HepG2 (cell line): ENCODE measurements around the gene HMGB2. TPM values are rescaled to one million over a fixed set of nuclear protein-coding genes. Genes with fewer than 3 reads are reported as not detected.
A peak's percentile ranks its signal among the peaks of the same experiment; 100 is the strongest.

ENCODE experiments used
- CHD2 ChIP-seq: IDR thresholded peaks from 2 replicates; pipeline ENCODE4 v1.6.1; 2011; ENCODE audit warnings: low read depth, low read length, improper control_type of control experiment
- ELF1 ChIP-seq: sonication (generic); formaldehyde crosslinking; IDR thresholded peaks from 2 replicates; pipeline ENCODE4 v1.4.0; 2020; ENCODE audit warnings: missing genetic modification reagents
- STAT5B ChIP-seq: sonication (generic); formaldehyde crosslinking; IDR thresholded peaks from 2 replicates; pipeline ENCODE4 v1.4.0; 2020; ENCODE audit warnings: missing genetic modification reagents
- ZBTB7A ChIP-seq: sonication (generic); formaldehyde crosslinking; IDR thresholded peaks from 2 replicates; pipeline ENCODE4 v1.8.0; 2022; ENCODE audit warnings: mild to moderate bottlenecking, missing genetic modification reagents
- ZNF142 ChIP-seq: sonication (generic); formaldehyde crosslinking; IDR thresholded peaks from 2 replicates; pipeline ENCODE4 v1.4.0; 2020; ENCODE audit warnings: missing genetic modification reagents
- ZNF280D ChIP-seq: sonication (generic); formaldehyde crosslinking; IDR thresholded peaks from 2 replicates; pipeline ENCODE4 v1.5.1; 2020; ENCODE audit warnings: mild to moderate bottlenecking, missing genetic modification reagents
- ZNF407 ChIP-seq: sonication (generic); formaldehyde crosslinking; IDR thresholded peaks from one replicate; pipeline ENCODE4 v1.5.1; 2020; ENCODE audit warnings: mild to moderate bottlenecking, missing genetic modification reagents; ENCODE audit errors: not compliant biosample characterization
- ZNF644 ChIP-seq: IDR thresholded peaks from 2 replicates; pipeline ENCODE4 v1.6.1; 2016; ENCODE audit warnings: low read depth
- ZNF777 ChIP-seq: sonication (generic); formaldehyde crosslinking; IDR thresholded peaks from 2 replicates; pipeline ENCODE4 v1.4.0; 2020; ENCODE audit warnings: missing genetic modification reagents
- polyA plus RNA-seq, 8 experiments: library from polyadenylated mRNA; depleted of rRNA in 3 of 8; stranded (reverse) in 7 of 8; unstranded in 1 of 8; fragments of >200 nt; fragmentation: Illumina TruSeq in 4 of 8; extraction: Trizol in 4 of 8; gene quantifications; 2 replicates each; pipeline versions ENCODE4 v1.2.1 to v1.2.3, GENCODE V29; 2011 to 2016; ENCODE audit warnings: low read depth in 4 of 8, missing spikeins in 1 of 8, mixed read lengths in 1 of 8; ENCODE audit not compliant: insufficient read depth in 1 of 8
- total RNA-seq, 5 experiments: library from RNA; depleted of rRNA; stranded (reverse); fragments of >200 nt; fragmentation: Illumina TruSeq; extraction: Trizol; gene quantifications; 2 replicates each; pipeline ENCODE4 v1.2.3, GENCODE V29; 2016; ENCODE audit warnings: low read depth in 1 of 5
- TF ChIP-seq, protein P1 (sequence below): IDR thresholded peaks from 2 replicates; pipeline ENCODE4 v1.6.1; 2016; ENCODE audit warnings: mild to moderate bottlenecking, missing biosample characterization, missing genetic modification reagents

HMGB2 gene
- total and polyA plus RNA-seq, 2 of the 13 experiments (the other 11 are each of a cell fraction or from before 2014, with no cell fraction given), result 90.5 to 332 TPM

DNA sequence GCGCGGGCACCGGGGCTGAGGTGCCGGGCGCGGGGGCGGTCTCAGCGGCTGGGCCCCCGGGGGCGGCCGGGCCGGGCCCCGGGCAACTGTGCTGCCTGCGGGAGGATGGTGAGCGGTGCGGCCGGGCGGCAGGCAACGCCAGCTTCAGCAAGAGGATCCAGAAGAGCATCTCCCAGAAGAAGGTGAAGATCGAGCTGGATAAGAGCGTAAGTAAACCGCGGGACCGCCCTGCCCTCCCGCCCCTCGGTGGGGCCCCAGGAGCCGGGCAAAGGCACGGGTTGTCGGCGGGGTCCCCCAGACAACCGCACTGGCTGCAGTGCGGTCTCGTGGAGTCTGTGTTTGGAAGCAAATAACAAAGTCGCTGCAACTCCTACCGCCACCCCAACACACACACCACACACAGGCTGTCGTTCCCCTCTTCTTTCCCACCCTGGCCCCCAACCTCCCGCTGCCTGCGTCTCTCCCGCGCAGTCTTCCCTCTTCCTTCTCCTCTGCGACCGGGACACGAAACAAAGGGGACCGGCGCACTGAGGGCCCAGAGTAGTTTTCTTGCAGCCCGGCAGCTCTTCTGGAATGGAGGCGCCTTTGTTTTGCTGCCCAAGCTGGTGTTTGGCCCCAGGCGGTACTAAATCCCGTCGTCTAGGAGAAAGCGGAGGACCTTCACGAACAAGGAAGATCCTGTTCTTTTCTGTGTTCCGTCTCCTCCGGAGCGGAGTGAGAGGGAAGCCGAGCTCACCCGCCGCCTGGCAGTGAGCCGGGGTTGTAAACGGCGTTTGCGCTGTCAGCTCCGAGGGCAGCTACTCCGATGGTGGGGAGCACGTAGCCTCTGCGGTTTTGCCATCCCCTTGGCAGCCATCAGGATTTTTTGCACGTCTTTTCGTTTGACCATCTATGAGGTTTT, 37.4 kb upstream of the HMGB2 start (continued):
- TF ChIP-seq ZNF407 (CRISPR knock-in tag), result no peak
- TF ChIP-seq ZNF777 (CRISPR knock-in tag), result peak; percentile 66
- TF ChIP-seq, protein P1, sequence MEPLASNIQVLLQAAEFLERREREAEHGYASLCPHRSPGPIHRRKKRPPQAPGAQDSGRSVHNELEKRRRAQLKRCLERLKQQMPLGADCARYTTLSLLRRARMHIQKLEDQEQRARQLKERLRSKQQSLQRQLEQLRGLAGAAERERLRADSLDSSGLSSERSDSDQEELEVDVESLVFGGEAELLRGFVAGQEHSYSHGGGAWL (CRISPR knock-in tag), result no peak; the same call in 1 of the 2 replicates
- TF ChIP-seq STAT5B (CRISPR knock-in tag), result no peak
- no peak for TF ChIP-seq ZNF644 (CRISPR knock-in tag)
- TF ChIP-seq ZBTB7A (CRISPR knock-in tag), result no peak
- TF ChIP-seq ZNF280D (CRISPR knock-in tag), result no peak
- TF ChIP-seq ZNF142 (CRISPR knock-in tag), result peak; percentile 40; the same call in 1 of the 2 replicates
- no peak for TF ChIP-seq CHD2
- 0 out of 2 replicates have a peak, but pooled peaks have one; percentile 12 for TF ChIP-seq ELF1
